GM18907 (cell line): ENCODE measurements around the gene KLRC3.
"Not testable (repeated sequence)": the region's sequence is repeated elsewhere in the genome, so short reads cannot be mapped to it uniquely, and the experiment has no call there.

Experiments
- ATAC-seq: cut with Tn5 transposase; IDR thresholded peaks from one replicate; pipeline ENCODE4 v1.9.1; 2021; ENCODE audit warnings: mild to moderate bottlenecking, moderate library complexity; ENCODE audit not compliant: unreplicated experiment

Gene KLRC3

GRCh38 chr12:10404798-10405197 lies 15.6 kb downstream of the KLRC3 start:
- ATAC-seq, result no peak

- ATAC-seq, result no peak
These were observed 19.6 kb downstream of the KLRC3 start for GRCh38 chr12:10400829-10401228.

GRCh38 chr12:10398168-10398567 lies 22.2 kb downstream of the KLRC3 start:
- no peak for ATAC-seq

- no peak for ATAC-seq
These were observed 23.1 kb downstream of the KLRC3 start for GRCh38 chr12:10397296-10397695.

DNA sequence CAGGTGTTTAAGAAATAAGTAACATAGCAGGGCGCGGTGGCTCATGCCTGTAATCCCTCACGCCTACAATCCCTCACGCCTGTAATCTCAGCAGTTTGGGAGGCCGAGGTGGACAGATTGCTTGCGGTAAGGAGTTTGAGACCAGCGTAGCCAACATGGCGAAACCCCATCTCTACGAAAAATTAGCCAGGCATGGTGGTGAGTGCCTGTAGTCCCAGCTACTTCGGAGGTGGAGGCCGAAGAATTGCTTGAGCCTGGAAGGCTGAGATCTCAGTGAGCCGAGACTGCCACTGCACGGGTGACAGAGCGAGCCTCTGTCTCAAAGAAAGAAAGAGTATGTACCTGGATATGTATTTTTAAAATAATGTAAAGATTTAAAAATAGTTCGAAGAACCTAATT lies 24.2 kb downstream of the KLRC3 start:
- ATAC-seq, result not testable (repeated sequence)

DNA sequence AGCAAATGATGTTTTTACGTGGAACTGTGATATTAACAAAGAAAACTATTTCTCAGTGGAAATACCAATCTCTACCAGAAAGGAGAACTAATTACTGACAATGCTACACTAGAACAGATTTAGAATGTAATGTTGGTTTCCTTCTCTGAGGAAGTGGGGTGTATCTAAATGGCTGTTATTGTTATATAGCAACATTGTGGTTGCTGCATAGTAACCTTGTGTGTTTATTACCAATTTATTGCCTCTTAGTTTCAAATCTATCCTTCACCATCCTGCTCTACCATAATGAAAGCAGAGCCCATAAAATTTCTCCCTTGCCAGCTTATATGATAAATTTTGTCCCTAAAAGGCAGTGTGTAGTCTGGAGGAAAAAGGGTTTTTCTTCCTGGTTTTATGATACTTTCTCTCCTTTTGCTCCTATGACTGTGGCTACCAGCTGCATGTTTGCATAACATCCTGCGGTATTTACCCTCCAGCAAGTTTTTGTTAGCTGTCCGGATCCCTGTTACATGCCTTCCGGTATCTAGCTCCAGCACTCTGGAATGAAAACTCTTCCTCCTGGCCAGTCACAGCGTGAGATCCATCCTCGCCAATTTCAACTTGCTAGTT lies 24.9 kb downstream of the KLRC3 start:
- peak; percentile 76 for ATAC-seq

- ATAC-seq, result not testable (repeated sequence)
These were observed 25.8 kb downstream of the KLRC3 start for GRCh38 chr12:10394531-10395152.

DNA sequence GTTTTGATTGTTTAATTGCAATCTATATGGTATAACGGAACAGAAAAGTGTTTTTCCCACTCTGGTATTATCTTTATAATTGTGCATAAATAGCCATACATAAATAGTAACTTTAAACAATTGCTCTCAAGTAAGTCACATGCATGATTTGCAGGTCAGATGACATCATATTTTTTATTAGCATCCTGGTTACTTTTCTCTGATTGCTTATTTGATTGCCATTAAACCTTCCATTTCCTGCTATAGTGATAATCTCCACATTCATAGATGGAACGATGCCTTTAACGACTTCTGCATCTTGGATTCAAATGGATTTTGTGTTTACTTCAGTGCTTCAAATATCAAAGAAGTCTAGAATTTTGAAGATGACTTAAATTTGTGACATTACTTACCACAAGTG lies 27.1 kb downstream of the KLRC3 start:
- ATAC-seq, result no peak

GRCh38 chr12:10392394-10392930 lies 27.9 kb downstream of the KLRC3 start:
- ATAC-seq, result peak; percentile 72

DNA sequence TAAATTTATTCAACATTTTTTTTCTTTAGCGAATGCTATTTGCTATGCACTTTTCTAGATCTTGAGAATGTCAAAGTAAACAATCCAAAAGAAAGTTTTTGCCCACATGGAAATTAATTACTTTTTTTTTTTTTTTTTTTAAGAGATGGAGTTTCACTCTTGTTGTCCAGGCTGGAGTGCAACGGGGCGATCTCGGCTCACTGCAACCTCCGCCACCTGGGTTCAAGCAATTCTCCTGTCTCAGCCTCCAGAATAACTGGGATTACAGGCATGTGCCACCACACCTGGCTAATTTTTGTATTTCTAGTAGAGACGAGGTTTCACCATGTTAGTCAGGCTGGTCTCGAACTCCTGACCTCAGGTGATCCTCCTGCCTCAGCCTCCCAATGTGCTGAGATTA lies 29.4 kb downstream of the KLRC3 start:
- ATAC-seq, result not testable (repeated sequence)

GRCh38 chr12:10389904-10390303 lies 30.5 kb downstream of the KLRC3 start, which contains the start of gene KLRK1:
KLRK1 (minus strand) TSS chr12:10390041; CDS start chr12:10388810, 1,231 bp downstream.
- ATAC-seq, result no peak

GRCh38 chr12:10388624-10389413 lies 31.6 kb downstream of the KLRC3 start:
- no peak for ATAC-seq

- ATAC-seq, result not testable (repeated sequence)
These were observed 32.9 kb downstream of the KLRC3 start for GRCh38 chr12:10387498-10387897.

GRCh38 chr12:10386857-10387256 lies 33.5 kb downstream of the KLRC3 start:
- no peak for ATAC-seq

GRCh38 chr12:10385166-10385613 lies 35.2 kb downstream of the KLRC3 start:
- no peak for ATAC-seq

- ATAC-seq, result no peak
These were observed 36.2 kb downstream of the KLRC3 start for GRCh38 chr12:10384191-10384590.

GRCh38 chr12:10381928-10382628 lies 38.3 kb downstream of the KLRC3 start:
- no peak for ATAC-seq

GRCh38 chr12:10378737-10379136 lies 41.7 kb downstream of the KLRC3 start:
- not testable (repeated sequence) for ATAC-seq

GRCh38 chr12:10374624-10375018 lies 45.8 kb downstream of the KLRC3 start:
- no peak for ATAC-seq

- ATAC-seq, result no peak
These were observed 47.8 kb downstream of the KLRC3 start for GRCh38 chr12:10372559-10372958.
